Pancreas (tissue), 10 donors: ENCODE results near the gene MYEF2. TPM values are rescaled to one million over a fixed set of nuclear protein-coding genes. Genes with fewer than 3 reads are reported as not detected.

Experiments used
- ATAC-seq, 4 donors: fragments of 200-7000 bp; cut with Tn5 transposase; one replicate each; pipeline versions ENCODE4 v1.8.0 to v1.9.1; 2020; ENCODE audit warnings: mild to moderate bottlenecking in 4 of 4, moderate library complexity in 4 of 4
- DNase-seq, 6 donors: peaks; one replicate each; pipeline ENCODE4 v3.0.0-alpha.2; 2020
- FAIRE-seq: peaks from 2 replicates; lab custom pipeline; 2012; peaks lifted over from hg19 to GRCh38; lab: Jason Lieb, UNC
- H3K27ac ChIP-seq, 4 donors: fragments of 200-600 bp; sonication (generic); 1 replicate in 3 of 4; 2 replicates in 1 of 4; pipeline versions ENCODE4 v1.5.0 to v1.8.0; 2020
- H3K27me3 ChIP-seq, 4 donors: fragments of 200-600 bp; one replicate each; pipeline ENCODE4 v1.8.0; 2021
- H3K36me3 ChIP-seq, 3 donors: fragments of 200-600 bp; sonication (generic) in 1 of 3; one replicate each; pipeline versions ENCODE4 v1.5.0 to v1.8.0; 2020 to 2021
- H3K4me1 ChIP-seq, 3 donors: fragments of 200-600 bp; one replicate each; pipeline ENCODE4 v1.8.0; 2021
- H3K4me3 ChIP-seq, 4 donors: fragments of 200-600 bp; sonication (generic) in 2 of 4; one replicate each; pipeline versions ENCODE4 v1.5.0 to v1.8.0; 2020 to 2021
- H3K9me3 ChIP-seq, 4 donors: fragments of 200-600 bp; one replicate each; pipeline ENCODE4 v1.8.0; 2021
- CTCF ChIP-seq, 4 donors: fragments of 200-600 bp; sonication (generic) in 3 of 4; IDR thresholded peaks; one replicate each; pipeline versions ENCODE4 v1.5.0 to v1.8.0; 2021; ENCODE audit warnings: antibody characterized with exemption in 4 of 4
- WGBS, 2 donors: extraction: QIAGEN DNeasy Blood & Tissue Kit; methylation state at CpG; one replicate each; pipeline ENCODE4 v1.1.7; 2013; 5-methylcytosine and 5-hydroxymethylcytosine counted together
- intact Hi-C, 3 donors: fragments of 100-400 bp; cut with DNase I; formaldehyde crosslinking; loops; one replicate each; pipeline versions ENCODE4 v1.11.1 to v1.14.2; 2022
- polyA plus RNA-seq, 2 donors: library from polyadenylated mRNA; stranded (reverse); fragments of 200-250 nt; gene quantifications; one replicate each; pipeline ENCODE4 v1.2.3, GENCODE V29; 2013
- total RNA-seq, 6 donors: library from RNA; stranded (reverse); fragmentation: NEBNext Ultra II Directional in 4 of 6; extraction: Animal tissue kit (Norgen Biotek cat#: 25700) in 4 of 6; gene quantifications; one replicate each; pipeline versions ENCODE4 v1.2.1 to v1.2.4, GENCODE V29; 2021 to 2023
- donor health status: healthy with polysubstance abuse.
- donor health status: DM: no; HTN: no; CAD: no; lungs with moderate emphysema.
- donor health status: DM: no; HTN: no; CAD: no.
- donor health status: control.
- donor health status: control.
- donor health status: Bipolar disorder and iron deficiency.
- donor health status: DM: yes; HTN: yes; CAD: no.
- donor health status: DM: no; HTN: no; CAD: no.
- donor health status: DM: no; HTN: no; CAD: no.
- donor health status: DM: yes; HTN: yes; CAD: no.

Gene MYEF2
- total and polyA plus RNA-seq, 8 donors = 10.5 to 28.0 (median 15.3) TPM

- Histone ChIP-seq H3K4me1 (peaks cover 0 to 2% (median 0%) of the 10 kb centered on the region in 3 donors), H3K4me3 (peak overlapping the region in 1 of 4 donors; percentile 19), H3K27ac (no peak overlapping the region), H3K27me3 (peaks cover 0 to 8% (median 2%) of the 10 kb centered on the region in 4 donors), H3K36me3 (no peaks in the 10 kb centered on the region), H3K9me3 (no peaks in the 10 kb centered on the region)
- peak; percentile 55 to 92 (median 74) for DNase-seq
- ATAC-seq = peak; percentile 82 to 98 (median 94)
- intact Hi-C loops = no loop called here
- TF ChIP-seq CTCF (IDR thresholded peaks at IDR 0.05) = no peak
- 1 to 2% methylated on average over 15 of the region's 15 CpGs for WGBS, 2 donors
- FAIRE-seq = no peak
These were observed 13.0 kb upstream of the MYEF2 start for GRCh38 chr15:48190932-48191573.

- WGBS, 2 donors = 78 to 89% methylated on average over 3 of the region's 3 CpGs
- no peak for TF ChIP-seq CTCF (IDR thresholded peaks at IDR 0.05)
- Histone ChIP-seq H3K36me3 (no peaks in the 10 kb centered on the region), H3K27me3 (peaks cover 0 to 9% (median 2%) of the 10 kb centered on the region in 4 donors), H3K27ac (no peak overlapping the region), H3K4me1 (peaks cover 0 to 2% (median 0%) of the 10 kb centered on the region in 3 donors), H3K9me3 (no peaks in the 10 kb centered on the region), H3K4me3 (no peak overlapping the region)
- FAIRE-seq (no peak), DNase-seq (no peak), ATAC-seq (no peak)
- intact Hi-C loops = no loop called here
These were observed 8.2 kb upstream of the MYEF2 start for GRCh38 chr15:48186271-48186670.

GRCh38 chr15:48185529-48185928, 7.4 kb upstream of the MYEF2 start:
- ATAC-seq (no peak), DNase-seq (no peak), FAIRE-seq (no peak)
- TF ChIP-seq CTCF (IDR thresholded peaks at IDR 0.05) = no peak
- Histone ChIP-seq H3K36me3 (no peaks in the 10 kb centered on the region), H3K4me1 (no peaks in the 10 kb centered on the region), H3K9me3 (no peaks in the 10 kb centered on the region), H3K4me3 (no peak overlapping the region), H3K27me3 (peaks cover 0 to 9% (median 2%) of the 10 kb centered on the region in 4 donors), H3K27ac (no peak overlapping the region)
- intact Hi-C loops = no loop called here
- WGBS, 2 donors = 61 to 67% methylated on average over 3 of the region's 3 CpGs

GRCh38 chr15:48182749-48183148, 4.7 kb upstream of the MYEF2 start:
- intact Hi-C loops = no loop called here
- no peaks in the 10 kb centered on the region for H3K9me3 ChIP-seq
- DNase-seq (no peak), ATAC-seq (no peak), FAIRE-seq (no peak)
- no peak overlapping the region for H3K4me3 ChIP-seq
- no peak for TF ChIP-seq CTCF (IDR thresholded peaks at IDR 0.05)
- H3K27ac ChIP-seq = no peak overlapping the region
- no peaks in the 10 kb centered on the region for H3K36me3 ChIP-seq
- 45 to 60% methylated on average over 2 of the region's 2 CpGs for WGBS, 2 donors
- H3K4me1 ChIP-seq = no peaks in the 10 kb centered on the region
- peaks cover 0 to 9% (median under 1%) of the 10 kb centered on the region in 4 donors for H3K27me3 ChIP-seq

GRCh38 chr15:48178648-48178931, 495 bp upstream of the MYEF2 start:
- DNase-seq = no peak

More at GRCh38 chr15:48178648-48178931, 495 bp upstream of the MYEF2 start:
- H3K4me1 ChIP-seq = peaks cover 0 to 7% (median 7%) of the 10 kb centered on the region in 3 donors
- intact Hi-C loops = no loop called here
- H3K9me3 ChIP-seq = no peaks in the 10 kb centered on the region
- peaks cover 0 to 6% (median 0%) of the 10 kb centered on the region in 4 donors for H3K27me3 ChIP-seq
- 64 to 75% methylated on average over 1 of the region's 1 CpG for WGBS, 2 donors
- FAIRE-seq (no peak), ATAC-seq (no peak)
- no peak for TF ChIP-seq CTCF (IDR thresholded peaks at IDR 0.05)
- H3K36me3 ChIP-seq = no peaks in the 10 kb centered on the region
- peak overlapping the region in 3 of 4 donors; percentile 60 to 85 (median 66) for H3K4me3 ChIP-seq
- peak overlapping the region in 2 of 4 donors; percentile 73 to 83 for H3K27ac ChIP-seq
